BJ (cell line): ENCODE measurements around the gene PITPNC1. TPM values are rescaled to one million over a fixed set of nuclear protein-coding genes. Genes with fewer than 3 reads are reported as not detected.

Experiments
- CTCF ChIA-PET: fragments of 350-600 bp; formaldehyde crosslinking; extraction: SDS; loops from one replicate; lab custom pipeline; 2021; ENCODE audit warnings: antibody characterized with exemption, inconsistent platforms; lab: Yijun Ruan, JAX
- POLR2A ChIA-PET: fragments of 300-600 bp; sonication (Branson Sonifier 250); formaldehyde crosslinking; extraction: SDS; loops from one replicate; lab custom pipeline; 2021; ENCODE audit warnings: antibody characterized with exemption; lab: Charles Lee
- DNase-seq: peaks from one replicate; pipeline ENCODE4 v3.0.0-alpha.2; 2011; ENCODE audit warnings: low read depth
- H3K27me3 ChIP-seq: 2 replicates; pipeline ENCODE4 v1.6.0; 2011; ENCODE audit warnings: low read length; ENCODE audit not compliant: control insufficient read depth, insufficient read depth
- H3K36me3 ChIP-seq: 2 replicates; pipeline ENCODE4 v1.5.1; 2011; ENCODE audit warnings: low read length; ENCODE audit not compliant: control insufficient read depth, insufficient read depth
- H3K4me3 ChIP-seq: 2 replicates; pipeline ENCODE4 v1.5.1; 2011; ENCODE audit warnings: low read depth, mild to moderate bottlenecking, control low read depth, low read length
- polyA plus RNA-seq: library from polyadenylated mRNA; depleted of rRNA; stranded (reverse); fragments of >200 nt; gene quantifications from 2 replicates; pipeline ENCODE4 v1.2.3, GENCODE V29; 2011
- TF ChIP-seq, protein P1 (sequence below): IDR thresholded peaks from 2 replicates; pipeline ENCODE4 v1.5.1; 2011; ENCODE audit warnings: low read depth, mild to moderate bottlenecking, control low read depth, inconsistent platforms, low read length, moderate library complexity; ENCODE audit not compliant: insufficient read depth

Gene PITPNC1
- polyA plus RNA-seq, 1 experiment: 4.6 TPM

DNA sequence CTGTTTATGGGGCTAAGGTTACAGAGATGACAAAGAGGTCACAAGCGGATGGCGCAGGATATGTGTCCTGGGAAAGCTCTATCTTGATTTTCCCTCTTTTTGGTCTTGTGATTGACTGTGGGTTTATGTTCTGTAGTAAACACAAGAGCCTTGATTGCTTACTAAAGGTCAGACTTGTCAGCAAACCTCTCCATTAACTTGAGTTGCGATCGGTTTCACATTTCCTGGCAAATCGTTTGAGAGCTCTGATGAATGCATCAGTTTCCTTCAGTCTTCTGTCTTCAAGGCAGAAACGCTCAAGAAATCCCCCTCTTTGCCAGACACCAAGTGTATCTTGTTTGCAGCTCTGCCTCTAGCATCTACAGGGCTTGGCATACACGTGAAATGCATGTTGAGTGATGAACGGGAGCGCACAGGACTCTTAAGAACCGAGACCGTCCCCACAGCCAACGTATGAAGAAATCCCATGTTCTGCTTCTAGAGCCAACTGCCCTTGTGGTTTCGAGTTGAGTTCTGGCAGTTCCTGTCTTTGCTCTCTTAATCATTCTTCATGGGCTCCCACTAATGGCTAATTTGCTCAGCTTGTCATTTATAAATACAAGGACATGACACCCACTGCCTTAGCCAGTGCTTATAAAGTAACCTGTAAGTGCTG, 143.3 kb downstream of the PITPNC1 start:
- Histone ChIP-seq H3K4me3 (no peak overlapping the region), H3K27me3 (no peaks in the 10 kb centered on the region), H3K36me3 (no peaks in the 10 kb centered on the region)
- DNase-seq: no peak
- TF ChIP-seq, protein P1, sequence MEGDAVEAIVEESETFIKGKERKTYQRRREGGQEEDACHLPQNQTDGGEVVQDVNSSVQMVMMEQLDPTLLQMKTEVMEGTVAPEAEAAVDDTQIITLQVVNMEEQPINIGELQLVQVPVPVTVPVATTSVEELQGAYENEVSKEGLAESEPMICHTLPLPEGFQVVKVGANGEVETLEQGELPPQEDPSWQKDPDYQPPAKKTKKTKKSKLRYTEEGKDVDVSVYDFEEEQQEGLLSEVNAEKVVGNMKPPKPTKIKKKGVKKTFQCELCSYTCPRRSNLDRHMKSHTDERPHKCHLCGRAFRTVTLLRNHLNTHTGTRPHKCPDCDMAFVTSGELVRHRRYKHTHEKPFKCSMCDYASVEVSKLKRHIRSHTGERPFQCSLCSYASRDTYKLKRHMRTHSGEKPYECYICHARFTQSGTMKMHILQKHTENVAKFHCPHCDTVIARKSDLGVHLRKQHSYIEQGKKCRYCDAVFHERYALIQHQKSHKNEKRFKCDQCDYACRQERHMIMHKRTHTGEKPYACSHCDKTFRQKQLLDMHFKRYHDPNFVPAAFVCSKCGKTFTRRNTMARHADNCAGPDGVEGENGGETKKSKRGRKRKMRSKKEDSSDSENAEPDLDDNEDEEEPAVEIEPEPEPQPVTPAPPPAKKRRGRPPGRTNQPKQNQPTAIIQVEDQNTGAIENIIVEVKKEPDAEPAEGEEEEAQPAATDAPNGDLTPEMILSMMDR: no peak
- ChIA-PET POLR2A (no interaction called here), CTCF (interaction anchor here (1.8 kb wide), 1 partner anchor 9 kb away, joined by 4 read pairs; no protein-coding TSS in a partner anchor)

DNA sequence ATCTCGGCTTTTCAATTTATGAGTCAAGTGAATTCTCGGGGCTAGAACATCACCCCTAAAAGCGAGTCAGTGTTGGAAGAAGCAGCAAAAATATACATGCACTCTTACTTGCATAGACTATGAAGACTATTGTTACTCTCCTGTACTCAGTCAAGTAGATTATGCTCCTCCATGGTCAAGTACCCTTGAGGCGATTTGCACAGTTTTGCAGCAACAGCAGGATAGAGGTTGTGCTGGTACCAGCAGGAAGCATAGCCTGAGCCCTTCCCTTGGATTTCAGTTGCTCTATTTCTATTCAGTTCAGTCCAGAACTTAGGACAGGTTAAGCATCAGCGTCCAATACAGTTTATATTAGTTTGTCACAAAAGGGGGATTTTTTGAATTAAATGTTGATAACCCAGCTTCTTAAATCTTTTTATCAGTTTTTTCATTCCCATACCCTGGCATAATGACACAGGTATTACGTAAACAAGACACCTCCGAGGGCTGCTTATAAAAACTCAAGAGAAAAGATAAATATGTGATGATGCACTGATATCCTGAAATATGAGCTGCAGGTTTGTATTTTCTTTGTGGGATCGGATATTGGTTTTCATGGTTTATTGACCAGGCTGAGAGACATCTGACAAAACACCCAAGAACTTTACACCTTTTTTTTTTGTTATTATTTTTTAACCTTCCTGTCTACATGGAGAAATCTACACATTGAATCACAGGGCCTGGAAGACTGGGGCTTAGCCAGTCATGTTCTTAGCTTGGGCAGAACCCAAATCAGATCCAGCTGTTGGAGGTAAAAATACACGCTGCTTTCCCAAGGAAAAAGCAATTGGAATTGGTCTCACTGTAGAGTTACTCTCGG, 144.1 kb downstream of the PITPNC1 start:
- CTCF ChIA-PET: interaction anchor here (1.1 to 1.8 kb wide), 2 partner anchors 9 to 46 kb away, joined by 3 to 4 read pairs; no protein-coding TSS in a partner anchor

DNA sequence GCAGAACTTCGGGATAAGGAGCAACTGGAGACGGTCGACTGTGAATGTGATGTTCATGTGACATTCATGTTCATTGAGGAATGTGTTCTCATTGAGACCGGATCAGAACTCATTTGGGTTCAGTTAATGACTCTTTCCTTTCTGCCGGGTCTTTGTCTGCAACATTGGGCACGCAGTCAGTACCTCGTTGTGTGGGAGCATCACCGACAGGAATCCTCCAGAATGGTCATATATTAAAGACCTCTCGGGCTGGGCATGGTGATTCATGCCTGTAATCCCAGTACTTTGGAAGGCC, 144.6 kb downstream of the PITPNC1 start:
- TF ChIP-seq, protein P1: no peak
- DNase-seq: no peak
- H3K36me3 ChIP-seq: no peaks in the 10 kb centered on the region
- H3K4me3 ChIP-seq: no peak overlapping the region
- ChIA-PET POLR2A (no interaction called here), CTCF (interaction anchor here (1.1 to 1.8 kb wide), 3 partner anchors 10 to 56 kb away, joined by 3 to 4 read pairs (median 3); no protein-coding TSS in a partner anchor)
- no peaks in the 10 kb centered on the region for H3K27me3 ChIP-seq

More for the DNA sequence above, 144.1 kb downstream of the PITPNC1 start:
- TF ChIP-seq, protein P1: no peak
- no peaks in the 10 kb centered on the region for H3K27me3 ChIP-seq
- no peak overlapping the region for H3K4me3 ChIP-seq
- no peaks in the 10 kb centered on the region for H3K36me3 ChIP-seq
- no peak for DNase-seq
- POLR2A ChIA-PET: no interaction called here

DNA sequence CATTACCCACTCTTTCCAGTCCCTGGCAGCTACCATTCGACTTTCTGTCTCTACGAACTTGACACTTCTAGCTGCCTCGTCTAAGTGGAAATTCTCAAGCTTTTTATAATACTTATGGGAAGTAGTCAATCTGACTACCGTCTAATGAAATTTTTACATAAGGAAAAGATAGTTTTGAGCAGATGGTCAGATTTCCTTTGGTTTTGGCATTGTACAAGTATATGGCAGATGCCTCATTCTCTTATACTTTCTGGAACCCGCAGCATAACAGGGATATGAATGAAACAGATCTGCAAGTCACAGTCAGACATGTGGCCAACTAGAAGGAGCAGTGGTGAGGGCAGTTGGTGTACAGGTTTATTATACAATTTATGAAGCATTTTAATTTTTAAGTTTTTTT, 146.0 kb downstream of the PITPNC1 start:
- no peaks in the 10 kb centered on the region for H3K27me3 ChIP-seq
- no peak for DNase-seq
- POLR2A ChIA-PET: no interaction called here
- TF ChIP-seq, protein P1: no peak
- H3K36me3 ChIP-seq: no peaks in the 10 kb centered on the region
- CTCF ChIA-PET: interaction anchor here (0.5 to 1.2 kb wide), 2 partner anchors 10 to 57 kb away, joined by 3 read pairs; no protein-coding TSS in a partner anchor
- H3K4me3 ChIP-seq: no peak overlapping the region
